NB4 (cell line): ENCODE measurements around the gene RAB27B.

ENCODE experiments used
- CTCF ChIP-seq: IDR thresholded peaks from one replicate; pipeline ENCODE4 v1.5.1; 2012; ENCODE audit warnings: low read depth, low read length
- MYC ChIP-seq: IDR thresholded peaks from 2 replicates; pipeline ENCODE4 v1.6.1; 2011; ENCODE audit warnings: low read depth, low read length

DNA sequence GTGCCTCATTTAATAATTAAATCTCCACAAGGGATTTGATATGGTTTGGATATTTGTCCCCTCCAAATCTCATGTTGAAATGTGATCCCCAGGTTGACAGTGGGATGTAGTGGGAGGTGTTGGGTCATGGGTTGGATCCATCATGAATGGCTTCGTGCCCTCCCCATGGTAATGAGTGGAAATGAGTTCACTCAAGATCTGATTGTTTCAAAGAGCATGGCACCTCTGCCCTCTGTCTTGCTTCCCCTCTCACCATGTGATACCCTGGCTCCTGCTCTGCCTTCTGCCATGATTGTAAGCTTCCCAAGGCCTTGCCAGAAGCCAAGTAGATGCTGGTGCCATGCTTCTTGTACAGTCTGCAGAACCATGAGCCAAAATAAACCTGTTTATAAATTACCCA lies 15.0 kb upstream of the RAB27B start:
- no peak for TF ChIP-seq CTCF
- no peak for TF ChIP-seq MYC
